Measurements from ENCODE around the gene ACRBP.

GRCh38 chr12:6626654-6627283 is 20.5 kb downstream of the ACRBP start:
- no peak for TF ChIP-seq CTCF (IDR thresholded peaks at IDR 0.05)
- TF ChIP-seq EP300 (IDR thresholded peaks at IDR 0.05), result no peak
- TF ChIP-seq POLR2A (IDR thresholded peaks at IDR 0.05), result no peak

Measured in tibial nerve (tissue), 4 donors.